ELR (cell line): Measurements from ENCODE around the gene DPP6.

Experiments used
- DNase-seq: peaks from one replicate; pipeline ENCODE4 v3.0.0-alpha.2; 2015; ENCODE audit warnings: low read depth

The DPP6 gene

GRCh38 chr7:154532771-154533170 lies 480.6 kb downstream of the DPP6 start:
- DNase-seq = no peak

- DNase-seq = no peak
These were observed 488.4 kb downstream of the DPP6 start for GRCh38 chr7:154540596-154540995.

DNA sequence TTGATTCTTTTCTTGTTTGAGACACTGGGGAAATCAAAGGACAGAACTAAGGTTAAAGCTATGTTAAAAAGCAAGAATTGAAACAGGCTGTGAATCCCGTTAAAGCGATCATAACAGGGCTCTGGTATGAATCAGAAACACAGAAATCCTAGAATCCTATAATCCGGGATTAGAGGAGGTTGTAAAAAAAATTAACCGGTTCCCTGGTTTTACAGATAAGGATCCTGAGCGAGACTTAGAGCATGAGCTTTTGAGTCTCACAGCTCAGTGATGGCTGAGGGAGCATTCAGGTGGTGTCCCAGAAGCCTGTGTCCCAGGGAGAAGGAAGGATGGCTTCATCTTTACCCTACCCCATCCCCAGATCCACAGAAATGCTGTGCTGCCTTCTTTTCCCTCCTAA lies 489.4 kb downstream of the DPP6 start:
- no peak for DNase-seq

GRCh38 chr7:154546946-154547587 lies 494.9 kb downstream of the DPP6 start:
- DNase-seq = no peak

DNA sequence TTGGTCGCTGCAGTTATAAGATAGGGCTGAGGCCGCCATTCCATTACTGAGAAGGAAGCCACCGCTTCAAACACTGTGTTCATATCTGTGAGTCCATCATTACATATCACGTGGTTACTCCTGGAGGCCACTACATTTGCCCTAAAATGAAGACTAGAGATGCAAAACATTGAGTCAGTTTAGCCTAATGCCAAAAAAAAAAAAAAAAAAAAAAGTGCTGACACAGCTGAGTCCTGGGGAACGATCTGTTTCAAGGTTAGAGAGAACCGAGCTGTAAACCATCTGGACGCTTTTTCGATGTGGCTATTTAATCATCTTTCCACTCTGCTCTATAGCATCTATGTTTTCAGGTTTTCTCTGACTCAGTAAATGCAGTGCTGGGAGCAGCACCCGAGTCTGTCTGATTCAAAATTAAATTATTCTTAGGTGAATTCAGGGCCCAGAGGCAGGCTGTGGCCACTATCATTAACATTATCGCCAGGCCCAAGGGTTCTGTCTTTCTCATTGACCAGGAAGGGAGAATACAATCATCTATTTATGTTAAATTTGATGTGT lies 501.6 kb downstream of the DPP6 start:
- DNase-seq = no peak

DNA sequence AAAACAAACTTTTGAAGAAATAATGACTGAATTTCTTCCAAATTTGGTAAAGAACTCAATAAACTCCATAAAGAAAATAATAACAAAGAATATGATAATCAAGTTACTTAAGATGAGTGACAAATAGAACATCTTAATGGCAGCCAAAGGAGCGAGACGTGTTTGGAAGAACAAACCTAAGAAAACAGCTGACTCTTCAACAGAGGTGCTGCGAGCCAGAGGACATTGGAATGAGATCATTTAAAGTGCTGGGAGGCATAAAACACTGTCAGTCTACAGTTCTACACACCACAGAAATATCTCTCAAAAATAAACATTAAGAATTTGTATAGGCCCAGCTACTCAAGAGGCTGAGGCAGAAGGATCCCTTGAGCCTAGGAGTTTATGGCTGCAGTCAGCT lies 507.3 kb downstream of the DPP6 start:
- DNase-seq = no peak

DNA sequence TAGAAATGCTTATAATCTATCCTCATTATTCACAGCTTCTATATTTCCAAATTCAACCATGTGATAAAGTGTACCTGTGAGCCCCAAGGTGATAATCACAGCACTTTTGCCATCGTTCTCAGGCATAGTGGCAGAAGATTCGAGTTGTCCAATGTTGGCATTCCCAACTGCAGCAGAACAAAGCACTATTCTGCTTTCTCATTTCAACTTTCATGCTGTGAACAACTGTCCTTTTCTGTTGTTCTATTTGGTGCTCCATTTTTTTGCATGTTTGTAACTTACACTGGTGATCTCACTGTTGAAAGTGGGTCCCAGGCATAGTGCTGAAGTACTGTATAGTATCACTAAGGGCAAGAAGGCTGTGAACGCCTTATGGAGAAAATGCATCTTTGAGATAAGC lies 512.5 kb downstream of the DPP6 start:
- DNase-seq = no peak

GRCh38 chr7:154566877-154567276 lies 514.7 kb downstream of the DPP6 start:
- no peak for DNase-seq

- no peak for DNase-seq
These were observed 516.1 kb downstream of the DPP6 start for GRCh38 chr7:154568346-154568745.

DNA sequence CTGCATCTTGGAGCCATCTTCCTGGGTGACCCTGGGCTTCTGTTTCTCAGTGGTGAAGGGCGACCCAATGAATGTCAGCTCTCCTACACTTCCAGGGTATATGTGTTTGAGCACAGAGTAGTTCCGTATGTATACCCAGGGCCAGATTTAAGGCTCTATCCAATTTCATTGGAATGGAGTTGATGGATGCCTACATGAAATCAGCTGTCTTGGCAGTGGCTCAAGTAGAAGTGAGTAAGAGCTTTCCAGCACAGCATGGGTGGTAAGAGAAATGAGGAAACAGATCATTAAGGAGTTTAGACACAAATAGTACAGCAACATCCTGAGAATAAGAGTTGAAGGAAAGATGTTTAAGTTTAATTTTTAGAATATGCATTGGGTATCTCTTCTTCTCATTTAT lies 517.7 kb downstream of the DPP6 start:
- no peak for DNase-seq

DNA sequence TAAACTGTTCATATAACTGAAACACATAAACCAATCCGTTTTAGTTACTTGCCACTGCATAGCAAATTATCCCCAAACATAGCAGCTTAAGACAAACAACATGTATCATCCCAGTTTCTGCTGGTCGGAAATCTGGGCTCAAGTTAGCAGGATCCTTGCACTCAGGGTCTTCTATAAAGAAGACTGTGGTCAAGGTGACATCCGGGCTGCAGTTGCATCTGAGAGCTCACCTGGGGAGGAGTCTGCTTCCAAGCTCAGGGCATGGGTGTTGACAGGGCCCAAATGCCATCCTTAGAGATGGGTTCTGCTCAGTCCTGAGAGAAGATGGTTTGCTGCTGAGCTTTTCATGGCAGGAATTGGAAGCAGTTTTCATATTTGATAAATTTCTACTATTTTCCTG lies 519.6 kb downstream of the DPP6 start:
- DNase-seq = no peak

DNA sequence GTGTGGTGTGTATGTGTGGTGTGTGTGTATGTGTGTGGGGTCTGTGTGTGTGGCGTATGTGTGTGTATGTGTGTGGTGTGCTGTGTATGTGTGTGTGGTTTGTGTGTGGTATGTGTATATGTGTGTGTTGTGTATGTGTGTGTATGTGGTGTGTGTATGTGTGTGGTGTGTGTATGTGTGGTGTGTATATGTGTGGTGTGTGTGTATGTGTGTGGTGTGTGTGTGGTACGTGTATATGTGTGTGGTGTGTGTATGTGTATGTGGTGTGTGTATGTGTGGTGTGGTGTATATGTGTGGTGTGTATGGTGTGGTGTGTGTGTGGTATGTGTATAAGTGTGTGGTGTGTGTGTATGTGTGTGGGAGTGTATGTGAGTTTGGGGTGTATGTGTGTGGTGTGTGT lies 522.0 kb downstream of the DPP6 start:
- no peak for DNase-seq

GRCh38 chr7:154575497-154575896 lies 523.3 kb downstream of the DPP6 start:
- no peak for DNase-seq

GRCh38 chr7:154576604-154577003 lies 524.4 kb downstream of the DPP6 start:
- DNase-seq = no peak

GRCh38 chr7:154577141-154577873 lies 525.1 kb downstream of the DPP6 start:
- DNase-seq = no peak

- no peak for DNase-seq
These were observed 526.1 kb downstream of the DPP6 start for GRCh38 chr7:154578336-154578735.

DNA sequence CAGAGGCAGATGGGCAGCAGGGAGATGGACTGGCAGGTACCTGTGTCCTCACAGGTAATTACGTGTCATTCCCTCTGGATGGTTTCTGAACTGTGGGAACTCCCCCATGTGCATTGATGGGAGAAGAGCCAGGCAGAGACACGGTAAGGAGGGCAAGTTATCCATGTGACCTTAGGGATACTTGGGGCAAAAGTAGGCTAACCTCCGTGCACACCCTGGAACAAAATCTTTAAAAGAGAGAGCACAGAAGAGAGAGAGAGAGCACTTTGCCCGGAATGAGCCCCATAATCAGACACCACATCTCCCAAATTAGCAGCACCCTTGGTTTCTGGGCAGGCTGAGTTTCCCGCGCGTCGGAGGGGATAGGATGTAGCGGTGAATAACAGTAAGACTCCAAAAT lies 527.5 kb downstream of the DPP6 start:
- DNase-seq = no peak

- DNase-seq = no peak
These were observed 529.2 kb downstream of the DPP6 start for GRCh38 chr7:154581251-154581890.

GRCh38 chr7:154583454-154583853 lies 531.3 kb downstream of the DPP6 start:
- no peak for DNase-seq

DNA sequence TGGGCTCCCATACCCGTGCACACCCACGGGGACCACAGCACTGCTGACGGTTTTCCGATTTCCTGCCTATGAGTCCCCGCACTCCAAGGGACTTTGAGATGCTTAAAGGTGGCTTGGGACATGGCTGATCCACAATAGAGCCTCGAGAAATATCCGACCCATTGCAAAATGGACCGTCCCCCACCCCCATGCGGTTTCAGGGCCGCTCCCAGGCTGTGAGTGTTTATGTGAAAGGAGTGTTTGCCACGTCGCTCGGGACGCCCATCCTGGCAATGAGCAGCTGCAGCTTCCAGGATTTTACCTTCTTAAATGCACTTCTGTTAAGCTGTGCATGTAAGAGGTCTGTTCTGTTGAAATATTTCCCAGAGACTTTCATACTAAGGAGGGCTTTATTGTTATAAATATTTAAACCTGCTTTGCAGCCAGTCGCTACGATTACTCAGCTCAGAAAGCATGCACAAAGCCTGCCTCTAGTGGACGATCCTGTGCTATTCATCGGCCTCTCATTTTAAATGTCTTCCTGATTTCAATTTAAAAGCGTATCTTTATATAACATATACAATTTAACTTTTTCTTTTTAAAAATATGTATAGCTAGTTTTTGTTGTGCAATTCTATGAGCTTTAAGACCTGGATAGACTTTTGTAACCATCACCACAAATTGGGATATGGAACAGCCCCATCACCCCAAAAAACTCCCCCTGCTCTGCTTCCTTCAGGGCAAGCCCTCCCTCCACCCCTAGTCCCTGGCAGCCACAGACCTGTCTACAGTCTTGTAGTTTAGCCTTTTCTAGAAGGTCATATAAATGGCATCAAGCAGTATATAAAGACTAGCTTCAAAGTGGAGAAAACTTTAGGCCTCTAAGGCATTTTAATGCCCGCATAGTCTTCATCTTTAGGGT lies 532.4 kb downstream of the DPP6 start:
- no peak for DNase-seq

DNA sequence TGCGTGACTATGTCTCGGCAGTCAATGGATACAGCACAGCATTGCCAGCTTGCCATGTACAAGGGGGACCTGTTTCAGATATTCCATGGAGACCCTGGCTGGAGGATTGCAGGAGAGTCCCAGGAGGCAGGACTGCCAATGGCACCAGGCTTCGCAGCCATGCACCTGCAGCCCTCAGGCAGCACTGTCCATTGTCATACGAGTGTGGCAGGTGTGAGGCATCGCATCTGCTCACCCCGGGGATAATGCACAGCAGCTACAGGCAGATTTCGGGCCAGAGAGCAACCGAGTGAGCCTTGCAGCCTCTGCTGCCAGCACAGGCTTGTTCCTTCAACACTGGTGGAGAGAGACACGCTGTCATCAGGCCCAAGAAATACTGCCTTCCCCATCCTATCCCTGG lies 535.6 kb downstream of the DPP6 start:
- DNase-seq = no peak

GRCh38 chr7:154591544-154591943 lies 539.3 kb downstream of the DPP6 start:
- DNase-seq = no peak
